Measurements from ENCODE around the gene ZC3H11A.
"Not testable (repeated sequence)": the region's sequence is repeated elsewhere in the genome, so short reads cannot be mapped to it uniquely, and the experiment has no call there.

The ZC3H11A gene

GRCh38 chr1:203797948-203798655, 2.7 kb downstream of the ZC3H11A start:
- Histone ChIP-seq H3K36me3 (ENCODE audit: insufficient read depth, low read length) (0 out of 2 replicates have a peak, but pooled peaks cover 4% of the 10 kb centered on the region), H3K9me3 (ENCODE audit: control insufficient read depth, insufficient read depth, low read length) (no peaks in the 10 kb centered on the region), H3K4me1 (ENCODE audit: insufficient read depth, low read length) (no peaks in the 10 kb centered on the region; the same call in 1 of the 2 replicates), H3K9ac (ENCODE audit: low read depth, low read length) (no peak overlapping the region)

GRCh38 chr1:203799157-203799556, 3.7 kb downstream of the ZC3H11A start:
- no peaks in the 10 kb centered on the region; the same call in 1 of the 2 replicates for H3K4me1 ChIP-seq (ENCODE audit: insufficient read depth, low read length)
- peaks cover 4% of the 10 kb centered on the region; the same call in 1 of the 2 replicates for H3K36me3 ChIP-seq (ENCODE audit: insufficient read depth, low read length)
- no peaks in the 10 kb centered on the region for H3K9me3 ChIP-seq (ENCODE audit: control insufficient read depth, insufficient read depth, low read length)
- no peak overlapping the region for H3K9ac ChIP-seq (ENCODE audit: low read depth, low read length)

GRCh38 chr1:203799971-203800370, 4.5 kb downstream of the ZC3H11A start:
- peaks cover 4% of the 10 kb centered on the region for H3K36me3 ChIP-seq (ENCODE audit: insufficient read depth, low read length)

GRCh38 chr1:203805689-203806088, 10.3 kb downstream of the ZC3H11A start:
- H3K9ac ChIP-seq (ENCODE audit: low read depth, low read length) = no peak overlapping the region
- no peaks in the 10 kb centered on the region for H3K9me3 ChIP-seq (ENCODE audit: control insufficient read depth, insufficient read depth, low read length)
- peaks cover 10% of the 10 kb centered on the region for H3K36me3 ChIP-seq (ENCODE audit: insufficient read depth, low read length)
- no peaks in the 10 kb centered on the region for H3K4me1 ChIP-seq (ENCODE audit: insufficient read depth, low read length)

More at GRCh38 chr1:203799971-203800370, 4.5 kb downstream of the ZC3H11A start:
- Histone ChIP-seq H3K4me1 (ENCODE audit: insufficient read depth, low read length) (no peaks in the 10 kb centered on the region; the same call in 1 of the 2 replicates), H3K9me3 (ENCODE audit: control insufficient read depth, insufficient read depth, low read length) (no peaks in the 10 kb centered on the region), H3K9ac (ENCODE audit: low read depth, low read length) (no peak overlapping the region)

- H3K9ac ChIP-seq (ENCODE audit: low read depth, low read length) = no peak overlapping the region
- H3K9me3 ChIP-seq (ENCODE audit: control insufficient read depth, insufficient read depth, low read length) = no peaks in the 10 kb centered on the region
- H3K36me3 ChIP-seq (ENCODE audit: insufficient read depth, low read length) = peaks cover 12% of the 10 kb centered on the region
- H3K4me1 ChIP-seq (ENCODE audit: insufficient read depth, low read length) = no peaks in the 10 kb centered on the region
Measured at GRCh38 chr1:203807196-203807595, 11.8 kb downstream of the ZC3H11A start.

- H3K36me3 ChIP-seq (ENCODE audit: insufficient read depth, low read length) = peaks cover 14% of the 10 kb centered on the region; the same call in 1 of the 2 replicates
- no peaks in the 10 kb centered on the region for H3K9me3 ChIP-seq (ENCODE audit: control insufficient read depth, insufficient read depth, low read length)
- H3K9ac ChIP-seq (ENCODE audit: low read depth, low read length) = no peak overlapping the region
- no peaks in the 10 kb centered on the region for H3K4me1 ChIP-seq (ENCODE audit: insufficient read depth, low read length)
Measured at GRCh38 chr1:203813581-203814341, 18.3 kb downstream of the ZC3H11A start.

- Histone ChIP-seq H3K4me1 (ENCODE audit: insufficient read depth, low read length) (no peaks in the 10 kb centered on the region), H3K9ac (ENCODE audit: low read depth, low read length) (no peak overlapping the region), H3K9me3 (ENCODE audit: control insufficient read depth, insufficient read depth, low read length) (no peaks in the 10 kb centered on the region), H3K36me3 (ENCODE audit: insufficient read depth, low read length) (peaks cover 25% of the 10 kb centered on the region)
Measured at GRCh38 chr1:203818399-203818798, 23.0 kb downstream of the ZC3H11A start.

- Histone ChIP-seq H3K36me3 (ENCODE audit: insufficient read depth, low read length) (peaks cover 23% of the 10 kb centered on the region), H3K9ac (ENCODE audit: low read depth, low read length) (no peak overlapping the region), H3K4me1 (ENCODE audit: insufficient read depth, low read length) (no peaks in the 10 kb centered on the region), H3K9me3 (ENCODE audit: control insufficient read depth, insufficient read depth, low read length) (no peaks in the 10 kb centered on the region)
Measured at GRCh38 chr1:203823306-203823705, 27.9 kb downstream of the ZC3H11A start.

- H3K9me3 ChIP-seq (ENCODE audit: control insufficient read depth, insufficient read depth, low read length) = no peaks in the 10 kb centered on the region
- peaks cover 20% of the 10 kb centered on the region for H3K36me3 ChIP-seq (ENCODE audit: insufficient read depth, low read length)
- H3K4me1 ChIP-seq (ENCODE audit: insufficient read depth, low read length) = no peaks in the 10 kb centered on the region
- no peak overlapping the region for H3K9ac ChIP-seq (ENCODE audit: low read depth, low read length)
Measured at GRCh38 chr1:203826175-203826574, 30.8 kb downstream of the ZC3H11A start.

GRCh38 chr1:203828002-203828401, 32.6 kb downstream of the ZC3H11A start:
- Histone ChIP-seq H3K9ac (ENCODE audit: low read depth, low read length) (no peak overlapping the region), H3K36me3 (ENCODE audit: insufficient read depth, low read length) (peaks cover 17% of the 10 kb centered on the region), H3K9me3 (ENCODE audit: control insufficient read depth, insufficient read depth, low read length) (no peaks in the 10 kb centered on the region), H3K4me1 (ENCODE audit: insufficient read depth, low read length) (no peaks in the 10 kb centered on the region)

GRCh38 chr1:203828503-203828902, 33.1 kb downstream of the ZC3H11A start:
- no peak overlapping the region for H3K9ac ChIP-seq (ENCODE audit: low read depth, low read length)
- peaks cover 17% of the 10 kb centered on the region for H3K36me3 ChIP-seq (ENCODE audit: insufficient read depth, low read length)
- no peaks in the 10 kb centered on the region for H3K4me1 ChIP-seq (ENCODE audit: insufficient read depth, low read length)
- H3K9me3 ChIP-seq (ENCODE audit: control insufficient read depth, insufficient read depth, low read length) = no peaks in the 10 kb centered on the region

- H3K36me3 ChIP-seq (ENCODE audit: insufficient read depth, low read length) = peaks cover 17% of the 10 kb centered on the region
- not testable (repeated sequence) for H3K9ac ChIP-seq (ENCODE audit: low read depth, low read length); H3K9me3 ChIP-seq (ENCODE audit: control insufficient read depth, insufficient read depth, low read length); H3K4me1 ChIP-seq (ENCODE audit: insufficient read depth, low read length)
Measured at GRCh38 chr1:203829247-203829646, 33.8 kb downstream of the ZC3H11A start.

- Histone ChIP-seq H3K4me1 (ENCODE audit: insufficient read depth, low read length) (no peaks in the 10 kb centered on the region), H3K36me3 (ENCODE audit: insufficient read depth, low read length) (peaks cover 37% of the 10 kb centered on the region), H3K9ac (ENCODE audit: low read depth, low read length) (no peak overlapping the region), H3K9me3 (ENCODE audit: control insufficient read depth, insufficient read depth, low read length) (no peaks in the 10 kb centered on the region)
Measured at GRCh38 chr1:203835476-203835875, 40.1 kb downstream of the ZC3H11A start.

GRCh38 chr1:203839081-203839480, 43.7 kb downstream of the ZC3H11A start:
- peaks cover 5% of the 10 kb centered on the region; the same call in 1 of the 2 replicates for H3K9me3 ChIP-seq (ENCODE audit: control insufficient read depth, insufficient read depth, low read length)
- H3K9ac ChIP-seq (ENCODE audit: low read depth, low read length) = no peak overlapping the region
- peaks cover 35% of the 10 kb centered on the region for H3K36me3 ChIP-seq (ENCODE audit: insufficient read depth, low read length)
- H3K4me1 ChIP-seq (ENCODE audit: insufficient read depth, low read length) = no peaks in the 10 kb centered on the region

All from ES-I3 (cell line).